HG02970 (cell line): ENCODE data around the gene ETHE1.
"Not testable (repeated sequence)": the region's sequence is repeated elsewhere in the genome, so short reads cannot be mapped to it uniquely, and the experiment has no call there.

Source experiments
- ATAC-seq: cut with Tn5 transposase; IDR thresholded peaks from one replicate; pipeline ENCODE4 v1.9.1; 2021; ENCODE audit warnings: mild to moderate bottlenecking, moderate library complexity, moderate number of reproducible peaks; ENCODE audit not compliant: unreplicated experiment, low FRiP score

The ETHE1 gene

DNA sequence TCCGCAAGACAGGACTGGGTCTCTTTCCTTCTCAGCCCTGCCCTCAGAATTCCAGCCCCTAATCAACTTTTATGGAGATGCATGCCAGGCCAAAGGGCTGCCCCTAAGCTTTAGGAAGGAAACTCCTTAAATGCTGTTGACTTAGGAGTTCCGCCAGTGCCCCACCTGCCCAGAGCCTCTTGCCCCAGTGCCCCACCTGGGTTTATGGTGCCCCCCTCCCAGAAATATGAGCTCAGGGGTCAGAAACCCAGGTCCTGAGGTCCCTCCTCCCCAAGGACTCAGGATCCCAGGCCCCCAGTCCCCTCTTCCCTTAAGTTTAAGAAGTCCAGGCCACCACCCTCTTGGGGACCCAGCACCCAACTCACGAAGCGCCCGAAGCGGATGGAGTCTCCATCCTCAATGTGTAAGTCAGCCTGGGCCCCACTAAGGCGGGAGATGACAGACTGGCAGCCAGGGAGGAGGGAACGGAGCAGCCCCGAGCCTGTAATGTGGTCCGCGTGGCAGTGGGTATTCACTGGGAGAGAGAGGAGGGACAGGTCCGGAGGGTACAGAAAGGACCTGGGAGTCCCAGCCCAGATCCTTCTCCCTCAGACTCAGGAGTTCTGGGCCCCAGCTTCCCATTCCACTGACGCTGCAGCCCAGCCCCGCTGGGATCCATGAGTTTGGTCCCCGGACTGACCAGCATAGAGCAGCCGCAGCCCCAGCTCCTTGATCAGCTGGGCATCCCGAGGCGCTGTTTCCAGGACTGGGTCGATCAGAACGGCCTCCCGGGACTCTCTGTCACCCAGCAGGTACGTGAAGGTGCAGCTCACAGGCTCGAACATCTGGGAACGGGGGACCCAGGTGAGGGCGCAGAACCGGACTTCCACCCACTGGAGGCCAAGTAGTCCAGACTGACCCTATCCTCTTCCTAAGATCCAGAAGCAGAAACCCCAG lies 897 bp downstream of the ETHE1 start:
- no peak for ATAC-seq

DNA sequence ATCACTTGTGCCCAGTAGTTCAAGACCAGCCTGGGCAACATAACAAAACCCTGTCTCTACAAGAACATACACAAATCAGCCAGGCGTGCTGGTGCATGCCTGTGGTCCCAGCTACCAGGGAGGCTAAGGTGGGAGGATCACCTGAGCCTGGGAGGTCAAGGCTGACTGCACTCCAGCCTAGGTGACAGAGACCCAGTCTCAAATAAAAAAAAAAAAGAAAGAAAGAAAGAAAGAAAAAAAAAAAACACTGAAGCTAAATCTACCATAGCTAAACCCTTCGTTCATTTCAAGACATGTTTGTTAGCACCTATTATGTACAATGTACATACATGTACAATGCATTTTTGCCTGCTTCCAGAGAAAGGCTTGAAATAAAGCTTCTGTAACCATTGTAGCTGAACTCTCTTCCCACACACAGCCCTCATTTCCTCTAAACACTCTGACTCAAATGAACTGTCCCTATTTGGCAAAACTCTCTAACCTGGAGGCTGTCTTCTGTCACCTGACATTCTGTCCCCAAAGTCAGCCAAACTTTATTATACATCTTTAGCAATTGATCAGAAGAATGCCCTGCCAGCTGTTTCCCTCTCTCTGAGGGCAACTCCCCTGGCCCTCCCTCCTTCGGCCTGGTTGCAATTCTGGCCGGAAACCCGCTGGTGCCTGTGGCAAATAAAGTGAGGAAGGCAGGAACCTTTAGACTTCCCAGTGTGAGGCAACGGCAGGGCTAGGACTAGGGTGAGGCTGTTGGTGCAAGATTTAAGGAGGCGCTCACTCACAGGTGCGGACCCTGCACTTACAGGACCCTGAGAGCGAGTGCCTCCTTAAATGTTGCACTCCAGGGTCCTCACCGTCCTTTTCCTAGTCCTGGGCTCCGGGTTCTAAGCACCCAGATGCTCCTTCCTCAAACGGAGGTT lies 1.8 kb downstream of the ETHE1 start:
- no peak for ATAC-seq

DNA sequence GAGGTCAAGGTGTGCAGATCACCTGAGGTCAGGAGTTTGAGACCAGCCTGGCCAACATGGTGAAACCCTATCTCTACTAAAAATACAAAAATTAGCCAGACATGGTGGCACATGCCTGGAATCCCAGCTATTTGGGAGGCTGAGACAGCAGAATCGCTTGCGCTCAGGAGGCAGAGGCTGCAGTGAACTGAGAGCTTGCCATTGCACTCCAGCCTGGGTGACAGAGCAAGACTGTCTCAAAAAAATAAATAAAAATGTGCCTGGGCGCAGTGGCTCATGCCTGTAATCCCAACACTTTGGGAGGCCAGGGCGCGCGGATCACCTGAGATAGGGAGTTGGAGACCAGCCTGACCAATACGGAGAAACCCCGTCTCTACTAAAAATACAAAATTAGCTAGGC lies 3.3 kb downstream of the ETHE1 start:
- not testable (repeated sequence) for ATAC-seq

DNA sequence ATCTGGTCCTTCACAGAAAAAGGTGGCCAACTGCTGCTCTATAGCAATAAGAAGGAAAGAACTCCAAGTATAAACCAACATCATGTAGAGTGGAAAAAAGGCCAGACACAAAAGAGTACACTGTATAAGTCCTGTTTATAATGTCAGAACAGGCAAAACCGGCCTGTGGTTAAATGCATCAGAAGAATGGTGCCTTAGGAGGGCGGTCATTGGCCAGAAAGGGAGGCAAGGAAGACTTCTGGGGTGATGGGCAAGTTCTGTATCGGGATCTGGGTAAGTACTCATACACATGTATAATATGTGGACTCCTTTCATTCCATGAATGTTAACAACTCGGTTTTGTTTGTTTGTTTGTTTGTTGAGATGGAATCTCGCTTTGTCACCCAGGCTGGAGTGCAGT lies 4.1 kb downstream of the ETHE1 start:
- no peak for ATAC-seq

DNA sequence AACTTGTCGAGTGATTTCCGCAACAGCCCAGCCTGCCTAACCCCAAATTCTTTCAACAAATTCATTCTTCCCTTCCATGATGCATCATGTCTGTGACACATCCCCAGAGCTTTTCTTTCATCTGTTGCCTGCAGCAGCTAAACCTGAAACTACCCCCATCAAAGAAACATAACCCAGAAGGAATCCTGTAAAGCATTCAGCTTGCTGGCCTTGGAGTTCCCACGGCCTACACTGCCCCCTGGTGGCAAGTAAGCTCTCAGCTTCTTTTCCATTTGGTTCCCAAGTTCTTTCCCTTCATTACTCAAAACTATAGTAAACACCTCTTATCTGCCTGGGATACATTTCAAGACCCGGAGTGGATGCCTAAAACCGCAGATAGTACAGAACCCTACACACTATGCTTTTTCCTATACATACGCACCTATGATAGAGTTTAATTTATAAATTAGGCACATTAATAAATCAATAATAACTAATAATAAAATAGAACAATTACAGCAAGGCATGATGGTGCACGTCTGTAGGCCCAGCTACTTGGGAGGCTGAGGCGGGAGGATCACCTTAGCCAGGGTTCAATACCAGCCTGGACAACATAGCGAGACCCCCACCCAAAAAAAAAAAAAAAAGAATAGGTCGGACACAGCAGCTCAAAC lies 7.4 kb downstream of the ETHE1 start:
- no peak for ATAC-seq

DNA sequence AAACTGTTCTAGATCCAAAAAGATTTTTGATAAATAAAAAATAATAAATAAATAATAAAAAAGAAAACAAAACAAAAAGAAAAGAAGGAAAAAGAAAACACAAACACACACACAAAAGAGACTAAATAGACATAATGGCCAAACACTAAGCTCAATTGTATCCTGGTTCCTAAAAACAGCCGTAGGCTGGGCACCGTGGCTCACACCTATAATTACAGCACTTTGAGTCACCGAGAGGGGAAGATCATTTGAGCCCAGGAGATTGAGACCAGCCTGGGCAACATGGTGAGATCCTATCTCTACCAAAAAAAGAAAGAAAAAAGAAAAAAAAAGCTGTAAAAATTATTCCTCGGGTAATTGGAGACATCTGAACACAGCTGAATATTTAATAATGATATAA lies 8.9 kb downstream of the ETHE1 start:
- no peak for ATAC-seq

DNA sequence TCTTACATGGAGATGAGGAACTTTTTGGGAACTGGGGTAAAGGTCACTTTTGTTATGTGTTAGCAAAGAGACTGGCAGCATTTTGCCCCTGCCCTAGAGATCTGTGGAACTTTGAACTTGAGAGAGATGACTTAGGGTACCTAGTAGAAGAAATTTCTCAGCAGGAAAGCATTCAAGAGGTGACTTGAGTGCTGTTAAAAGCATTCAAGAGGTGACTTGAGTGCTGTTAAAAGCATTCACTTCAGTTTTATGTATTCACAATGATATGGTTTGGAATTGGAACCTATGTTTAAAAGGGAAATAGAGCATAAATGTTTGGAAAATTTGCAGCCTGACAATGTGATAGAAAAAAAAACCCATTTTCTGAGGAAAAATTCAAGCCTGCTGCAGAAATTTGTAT lies 14.6 kb downstream of the ETHE1 start:
- ATAC-seq = not testable (repeated sequence)

DNA sequence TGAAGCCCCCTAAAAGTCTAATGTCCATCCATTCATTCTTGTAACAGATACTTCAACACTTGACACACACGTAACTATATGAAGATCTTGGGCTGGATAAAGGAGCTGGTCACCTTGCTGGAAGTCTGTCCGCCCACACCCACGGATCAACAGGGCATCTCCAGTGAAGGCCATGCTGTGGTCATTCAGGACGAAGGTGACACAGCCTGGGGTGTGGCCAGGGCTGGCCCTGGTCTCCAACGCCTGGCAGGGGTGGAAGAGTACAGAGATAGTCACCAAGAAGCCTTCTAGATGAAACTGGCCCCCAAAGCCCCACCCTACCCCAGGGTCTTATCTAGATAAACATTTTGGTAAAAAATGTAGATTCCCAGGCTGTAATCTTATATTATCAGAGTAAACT lies 15.7 kb downstream of the ETHE1 start:
- ATAC-seq = no peak

DNA sequence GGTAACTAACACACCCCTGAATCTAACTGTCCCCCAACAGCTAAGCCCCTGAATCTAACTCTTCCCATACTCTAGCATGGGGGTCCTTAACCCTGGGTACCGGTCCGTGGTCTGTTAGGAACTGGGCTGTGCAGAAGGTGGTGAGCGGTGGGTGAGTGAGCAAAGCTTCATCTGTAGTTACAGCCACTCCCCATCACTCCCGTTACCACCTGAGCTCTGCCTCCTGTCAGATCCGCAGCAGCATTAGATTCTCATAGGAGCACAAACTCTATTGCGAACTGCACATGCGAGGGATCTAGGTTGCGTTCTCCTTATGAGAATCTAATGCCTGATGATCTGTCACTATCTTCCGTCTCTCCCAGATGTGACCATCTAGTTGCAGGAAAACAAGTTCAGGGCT lies 16.3 kb downstream of the ETHE1 start:
- no peak for ATAC-seq

DNA sequence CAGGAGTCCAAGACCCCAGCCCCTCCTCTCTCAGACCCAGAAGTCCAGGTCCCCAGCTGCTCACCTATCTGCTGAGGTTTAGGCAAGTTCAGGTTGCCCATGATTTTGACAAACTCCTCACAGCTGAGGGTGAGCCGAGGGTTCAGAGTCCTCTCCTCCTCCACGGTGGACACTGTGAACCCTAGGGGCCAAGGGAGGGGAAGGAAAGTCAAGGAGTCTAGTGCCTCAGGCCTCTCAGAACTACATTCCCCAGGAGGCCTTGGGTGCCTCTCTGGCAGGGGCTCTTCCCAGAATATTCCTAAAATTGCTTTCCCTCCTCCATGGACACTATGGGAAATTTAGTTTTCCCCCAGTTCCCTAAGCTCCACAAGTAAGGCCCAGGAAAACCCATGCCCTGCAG lies 19.1 kb downstream of the ETHE1 start:
- no peak for ATAC-seq

DNA sequence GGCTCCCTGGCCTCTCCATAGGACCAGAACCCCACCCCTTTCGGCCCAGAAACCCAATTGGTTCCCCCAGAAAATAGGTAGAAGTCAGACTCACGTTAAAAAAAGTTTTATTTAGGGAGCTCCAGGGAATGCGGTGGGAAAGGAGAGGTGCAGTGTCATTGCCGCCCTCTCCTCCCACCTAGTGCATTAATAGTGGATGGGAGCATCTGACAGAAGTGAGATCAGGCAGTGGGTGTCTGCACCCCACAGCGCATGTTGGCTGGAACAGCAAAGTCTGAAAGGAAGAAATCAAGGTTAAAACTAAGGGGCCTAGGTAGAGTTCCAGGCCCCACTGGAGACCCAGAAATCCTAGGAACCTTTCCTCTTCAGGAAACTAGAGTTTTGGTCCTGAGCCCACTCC lies 20.4 kb downstream of the ETHE1 start:
- ATAC-seq = no peak

DNA sequence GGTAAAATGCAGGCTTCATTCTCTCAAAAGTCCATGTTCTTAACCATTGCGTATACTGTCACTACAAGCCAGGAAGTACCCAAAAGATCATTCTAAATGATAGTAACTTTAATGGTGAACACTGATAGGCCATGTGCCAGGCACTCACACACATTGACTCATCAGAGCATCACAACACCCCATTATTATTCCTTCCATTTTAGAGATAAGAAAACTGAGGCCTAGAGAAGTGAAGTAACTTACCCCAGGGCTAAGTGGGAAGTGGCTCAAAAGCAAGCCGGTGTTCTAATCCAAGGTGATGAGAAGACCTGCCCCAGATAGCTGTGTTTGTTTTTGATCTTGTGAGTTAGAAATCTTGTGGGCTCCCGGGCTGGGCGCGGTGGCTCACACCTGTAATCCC lies 21.1 kb downstream of the ETHE1 start:
- no peak for ATAC-seq

DNA sequence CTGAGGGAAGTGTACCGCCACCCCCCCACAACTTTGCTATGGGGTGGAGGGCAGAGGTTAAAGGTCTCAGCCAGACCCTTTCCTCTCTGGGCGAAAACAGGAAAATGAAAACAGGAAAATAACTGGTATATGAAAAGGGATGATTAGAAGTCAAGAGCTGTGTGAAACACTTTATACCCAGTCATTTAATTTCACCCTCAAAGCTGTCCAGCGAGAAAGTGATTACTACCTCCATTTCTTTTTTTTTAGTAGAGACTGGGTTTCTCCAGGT lies 21.9 kb downstream of the ETHE1 start:
- ATAC-seq = no peak

DNA sequence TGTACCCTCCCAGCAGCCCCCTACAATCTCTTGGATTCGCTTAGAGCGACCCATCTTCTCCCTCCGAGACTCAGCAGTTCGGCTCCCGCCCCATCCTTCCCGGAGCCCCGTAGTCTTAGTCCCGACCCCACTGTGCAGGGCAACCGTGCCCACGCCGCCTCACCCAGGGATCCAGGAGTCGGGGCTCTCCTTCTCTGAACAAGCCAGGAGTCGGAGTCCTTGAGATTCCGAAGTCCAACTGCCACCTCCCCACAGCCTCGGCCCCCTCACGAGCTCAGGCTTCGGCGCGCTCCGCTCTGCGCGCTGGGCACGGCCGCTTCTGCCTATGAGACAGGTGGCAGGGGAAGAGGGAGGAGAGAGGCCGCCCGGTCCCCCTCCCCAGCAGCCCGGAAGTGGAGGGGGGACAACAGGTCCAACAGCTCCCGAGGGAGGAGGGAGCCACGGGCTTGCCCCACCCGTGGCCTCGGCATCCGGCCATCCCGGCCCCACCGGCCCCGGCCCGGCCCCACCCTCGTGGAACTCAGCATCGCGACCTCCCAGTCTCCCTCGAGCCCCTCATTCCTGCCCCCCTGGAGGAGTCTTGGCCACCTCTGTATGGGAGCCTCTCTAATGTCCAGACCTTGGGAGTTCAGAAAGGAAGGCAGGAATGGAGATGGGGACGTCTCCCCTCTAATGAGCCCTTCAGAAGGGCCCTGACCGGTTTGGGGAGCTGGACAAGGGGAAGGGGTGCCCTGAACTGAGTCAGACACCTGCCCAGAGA lies 22.4 kb downstream of the ETHE1 start, which contains the start of gene PHLDB3:
PHLDB3 (minus strand) TSS at position 321 of the 760 bp plus-strand sequence. CDS start 628 bp downstream, outside the sequence.
- ATAC-seq = no peak

DNA sequence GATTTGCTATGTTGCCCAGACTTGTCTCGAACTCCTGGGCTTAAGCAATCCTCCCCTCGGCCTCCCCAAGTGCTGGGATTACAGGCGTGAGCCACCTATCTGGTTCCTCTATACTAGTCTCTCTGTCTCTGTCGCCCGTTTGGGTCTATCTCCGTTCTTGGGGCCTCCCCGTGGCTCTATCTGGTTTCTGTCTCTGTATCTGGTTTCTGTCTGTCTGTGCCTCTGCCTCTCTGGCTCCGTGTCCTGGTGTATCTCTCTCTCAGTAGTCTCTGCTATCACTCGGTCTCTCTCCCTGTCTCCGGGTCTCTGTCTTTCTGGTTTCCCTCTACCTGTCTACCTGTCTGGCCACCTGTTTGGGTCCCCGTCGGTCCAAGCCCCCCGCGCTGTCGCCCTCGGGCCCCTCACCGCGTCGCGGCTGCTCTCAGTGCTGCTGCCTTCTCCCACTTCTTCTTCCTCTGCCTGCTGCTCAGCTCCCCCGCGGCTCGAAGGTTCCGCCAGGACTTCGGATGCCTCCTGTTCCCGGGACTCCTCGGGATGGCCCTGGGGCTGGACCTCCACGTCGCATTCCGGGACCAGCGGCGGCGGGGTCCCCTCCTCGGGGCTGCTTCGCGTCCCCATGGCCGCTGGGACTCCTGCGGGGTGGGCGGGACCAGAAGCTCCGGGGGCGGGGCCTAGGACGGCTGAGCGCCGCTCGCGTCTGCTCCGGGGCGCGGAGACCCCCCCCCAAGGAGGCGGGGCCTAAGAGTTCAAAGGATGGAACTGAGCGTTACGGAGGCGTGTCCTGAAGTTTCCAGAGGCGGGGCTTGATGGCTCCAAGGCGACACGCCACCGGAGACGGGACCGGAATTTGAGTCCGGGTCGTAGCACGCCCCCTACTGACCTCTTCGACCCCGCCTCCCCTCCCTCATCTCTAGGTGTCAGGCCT lies 23.2 kb downstream of the ETHE1 start:
- peak; percentile 86 for ATAC-seq

DNA sequence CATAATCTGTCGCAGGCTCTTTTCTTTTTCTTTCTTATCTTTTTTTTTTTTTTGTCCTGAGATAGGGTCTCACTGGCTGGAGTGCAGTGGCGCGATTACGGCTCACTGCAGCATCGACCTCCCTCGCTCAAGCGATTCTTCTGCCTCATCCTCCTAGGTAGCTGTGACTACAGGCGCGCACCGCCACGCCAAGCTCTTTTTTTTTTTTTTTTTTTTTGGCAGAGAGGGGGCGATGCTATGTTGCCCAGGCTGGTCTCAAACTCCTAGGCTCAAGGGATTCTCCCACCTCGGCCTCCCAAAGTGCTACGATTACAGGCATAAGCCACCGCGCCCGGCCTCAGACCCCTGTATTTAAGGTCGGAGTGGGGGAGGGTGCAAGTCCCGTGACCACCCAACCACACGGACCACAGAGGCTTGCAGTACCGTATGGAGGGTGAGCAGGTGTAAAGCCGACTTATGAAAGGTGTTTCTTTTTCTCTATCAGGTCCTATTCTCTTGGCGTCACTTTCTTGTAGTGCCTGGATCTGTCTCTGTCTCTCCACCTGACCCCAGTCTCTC lies 24.5 kb downstream of the ETHE1 start:
- ATAC-seq = no peak

DNA sequence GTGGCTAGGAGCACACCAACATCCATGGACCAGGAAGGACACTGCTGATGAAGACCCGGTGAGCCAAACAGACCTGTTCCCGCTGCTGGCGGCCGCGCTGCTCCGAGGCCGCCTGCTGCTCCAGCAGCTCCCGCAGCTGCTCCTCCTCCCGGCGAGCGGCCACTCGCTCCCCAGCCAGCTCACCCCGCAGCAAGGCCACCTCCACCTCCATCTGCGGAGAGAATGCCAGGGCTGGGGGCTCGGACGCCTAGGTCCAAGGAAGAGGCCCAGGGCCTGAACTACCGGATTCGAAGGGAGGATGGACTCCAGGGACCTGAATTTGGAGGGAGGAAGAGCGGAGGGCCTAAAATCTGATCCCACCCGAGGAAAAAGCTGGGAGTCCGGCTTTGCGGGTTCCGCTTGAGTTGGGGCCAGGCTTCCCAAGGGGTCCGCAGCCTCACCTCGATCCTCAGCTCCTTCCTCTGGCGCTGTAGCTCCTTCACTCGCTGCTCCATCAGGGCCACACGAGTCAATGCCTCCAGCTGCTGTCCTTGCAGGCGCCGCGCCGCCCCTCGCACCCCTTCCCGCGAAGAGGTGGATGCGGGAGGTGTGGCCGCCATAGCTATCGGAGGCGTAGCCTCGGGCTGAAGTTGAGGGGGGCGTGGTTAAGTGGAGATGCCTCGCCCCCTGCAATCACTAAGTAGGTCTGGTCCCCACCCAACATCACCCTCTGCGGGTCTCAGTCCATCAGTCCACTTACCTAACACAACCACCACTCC lies 25.2 kb downstream of the ETHE1 start:
- ATAC-seq = no peak

DNA sequence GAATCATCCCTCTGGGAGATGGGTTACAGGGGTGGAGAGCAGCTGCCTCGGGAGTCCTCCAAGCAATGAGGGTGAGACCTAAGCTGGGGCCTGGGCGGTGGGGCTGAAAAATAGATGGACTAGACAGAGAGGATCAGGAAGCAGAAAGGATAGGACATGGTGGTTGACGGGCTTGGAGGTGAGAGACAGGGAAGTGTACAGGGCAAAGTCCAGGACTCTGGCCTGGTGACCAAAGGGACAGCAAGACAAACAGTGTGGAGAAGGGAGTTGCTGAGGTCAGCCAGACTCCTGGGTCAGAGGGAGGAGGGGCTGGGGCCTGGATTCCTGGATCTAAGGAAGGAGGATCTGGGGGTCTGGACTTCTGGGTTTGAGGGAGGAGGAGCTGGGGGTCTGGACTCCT lies 28.0 kb downstream of the ETHE1 start:
- ATAC-seq = no peak
